K562 (cell line): ENCODE results near the gene CELSR2. TPM values are rescaled to one million over a fixed set of nuclear protein-coding genes. Genes with fewer than 3 reads are reported as not detected.

Experiments
- ATAC-seq: fragments of 200-7000 bp; cut with Tn5 transposase; 3 replicates; pipeline ENCODE4 v1.9.1; 2020; ENCODE audit warnings: moderate library complexity
- BruUV-seq: library from RNA; stranded (reverse); fragments of 400-500 nt; replicated peaks from 2 replicates; lab custom pipeline; 2021; lab: Mats Ljungman, UMichigan
- CTCF ChIA-PET: fragments of 300-600 bp; formaldehyde crosslinking; extraction: SDS; loops from one replicate; lab custom pipeline; 2021; ENCODE audit warnings: low intra/inter-chr PET ratio; lab: Yijun Ruan, JAX
- POLR2A ChIA-PET: fragments of 300-600, 350-650 bp; sonication (Branson Sonifier 250); formaldehyde crosslinking; extraction: SDS; loops from one replicate; lab custom pipeline; 2021; ENCODE audit warnings: antibody characterized with exemption, inconsistent platforms; lab: Yijun Ruan, JAX
- DNase-seq, 4 experiments: peaks; one replicate each; pipeline versions ENCODE4 v3.0.0 to v3.0.0-alpha.2; 2011 to 2018; ENCODE audit warnings: low spot score in 3 of 4, mixed read lengths in 3 of 4; ENCODE audit errors: extremely low read depth in 1 of 4
- FAIRE-seq: peaks from 2 replicates; lab custom pipeline; 2011; peaks lifted over from hg19 to GRCh38; lab: Jason Lieb, UNC
- H2AFZ ChIP-seq: 2 replicates; pipeline ENCODE4 v1.6.0; 2011; ENCODE audit warnings: low read depth, low read length, control low read depth, inconsistent platforms
- H3K27ac ChIP-seq: fragments of 200-600 bp; 3 replicates; pipeline ENCODE4 v1.8.0; 2011; ENCODE audit warnings: low read depth, mild to moderate bottlenecking, control low read depth, inconsistent platforms, low read length, moderate library complexity, mixed read lengths; ENCODE audit errors: extremely low read depth
- H3K27me3 ChIP-seq, 2 experiments: fragments of 300-600 bp in 1 of 2; 2 replicates in 1 of 2; 3 replicates in 1 of 2; pipeline versions ENCODE4 v1.6.0 to v1.8.0; 2011; ENCODE audit warnings: inconsistent platforms in 2 of 2, low read length in 2 of 2, mild to moderate bottlenecking in 1 of 2, mixed read lengths in 1 of 2, moderate library complexity in 1 of 2; ENCODE audit not compliant: control insufficient read depth in 2 of 2, insufficient read depth in 2 of 2
- H3K36me3 ChIP-seq: fragments of 300-600 bp; 3 replicates; pipeline ENCODE4 v1.8.0; 2011; ENCODE audit warnings: mild to moderate bottlenecking, low read length, inconsistent platforms; ENCODE audit not compliant: control insufficient read depth, insufficient read depth
- H3K4me1 ChIP-seq, 2 experiments: fragments of 200-600 bp in 1 of 2; replicated peaks in 1 of 2; 2 replicates in 1 of 2; 3 replicates in 1 of 2; pipeline versions ENCODE4 v1.5.1 to v1.8.0; 2011; ENCODE audit warnings: inconsistent platforms in 2 of 2, low read length in 2 of 2, mild to moderate bottlenecking in 1 of 2, mixed read lengths in 1 of 2, moderate library complexity in 1 of 2; ENCODE audit not compliant: control insufficient read depth in 2 of 2, insufficient read depth in 2 of 2
- H3K4me2 ChIP-seq: 2 replicates; pipeline ENCODE4 v1.6.1; 2011; ENCODE audit warnings: low read length, control low read depth, inconsistent platforms, mixed read lengths; ENCODE audit not compliant: insufficient read depth
- H3K4me3 ChIP-seq: fragments of 200-600 bp; sonication (generic), shearing (Covaris generic); 2 replicates; pipeline ENCODE4 v1.5.1; 2016; ENCODE audit warnings: control low read depth, inconsistent platforms
- H3K79me2 ChIP-seq: fragments of 200-600 bp; 3 replicates; pipeline ENCODE4 v1.8.0; 2011; ENCODE audit warnings: low read length, inconsistent platforms; ENCODE audit not compliant: control insufficient read depth, insufficient read depth
- H3K9ac ChIP-seq, 2 experiments: 2 replicates each; pipeline versions ENCODE4 v1.6.0 to v1.6.1; 2011; ENCODE audit warnings: low read depth in 2 of 2, low read length in 2 of 2, control low read depth in 1 of 2, inconsistent platforms in 1 of 2, mild to moderate bottlenecking in 1 of 2, mixed read lengths in 1 of 2; ENCODE audit not compliant: insufficient read depth in 1 of 2
- H3K9me1 ChIP-seq: one replicate; pipeline ENCODE4 v1.6.0; 2011; ENCODE audit warnings: inconsistent platforms, mild to moderate bottlenecking, low read length, moderate library complexity; ENCODE audit not compliant: control insufficient read depth, insufficient read depth
- H3K9me3 ChIP-seq: replicated peaks from 2 replicates; pipeline ENCODE4 v1.5.1; 2011; ENCODE audit warnings: low read depth, low read length, inconsistent platforms; ENCODE audit not compliant: control insufficient read depth, insufficient read depth
- H4K20me1 ChIP-seq: replicated peaks from 2 replicates; pipeline ENCODE4 v1.6.1; 2011; ENCODE audit warnings: low read length, inconsistent platforms, mixed read lengths; ENCODE audit not compliant: control insufficient read depth, insufficient read depth
- CXXC5 ChIP-seq: fragments of 250-450 bp; sonication (Bioruptor Pico); IDR thresholded peaks from 2 replicates; pipeline ENCODE4 v1.8.0; 2022; ENCODE audit warnings: inconsistent platforms, mild to moderate bottlenecking, moderate library complexity
- DMBX1 ChIP-seq: fragments of 250-450 bp; sonication (Bioruptor Pico); IDR thresholded peaks from 2 replicates; pipeline ENCODE4 v1.8.0; 2022; ENCODE audit warnings: inconsistent platforms, mild to moderate bottlenecking, moderate library complexity, borderline replicate concordance
- MTA3 ChIP-seq: fragments of 450-650 bp; formaldehyde crosslinking; IDR thresholded peaks from 2 replicates; pipeline ENCODE4 v1.6.1; 2017; ENCODE audit warnings: mild to moderate bottlenecking, borderline replicate concordance
- PHF21A ChIP-seq: fragments of 450-650 bp; IDR thresholded peaks from 2 replicates; pipeline ENCODE4 v1.6.1; 2017; ENCODE audit warnings: low read depth, borderline replicate concordance
- REST ChIP-seq, 2 experiments: fragments of 450-650 bp; formaldehyde crosslinking in 1 of 2; IDR thresholded peaks; 2 replicates each; pipeline versions ENCODE4 v1.4.0 to v1.6.1; 2014 to 2020; ENCODE audit warnings: mild to moderate bottlenecking in 2 of 2, borderline replicate concordance in 1 of 2, low read depth in 1 of 2
- TFAP4 ChIP-seq: sonication (generic); formaldehyde crosslinking; IDR thresholded peaks from 2 replicates; pipeline ENCODE4 v1.8.0; 2022; ENCODE audit warnings: missing genetic modification reagents, mild to moderate bottlenecking, moderate library complexity, borderline replicate concordance
- ZNF3 ChIP-seq: fragments of 250-450 bp; sonication (Bioruptor Pico); IDR thresholded peaks from 2 replicates; pipeline ENCODE4 v1.5.0; 2021; ENCODE audit warnings: mild to moderate bottlenecking, moderate library complexity
- WGBS: fragments of 100-300 bp; shearing (Covaris generic); methylation state at CpG from one replicate; pipeline ENCODE4 v1.1.6; 2016; ENCODE audit warnings: low coverage, mixed read lengths; ENCODE audit not compliant: insufficient coverage; ENCODE audit errors: missing lambda C conversion rate; 5-methylcytosine and 5-hydroxymethylcytosine counted together
- in situ Hi-C: fragments of 300-500 bp; cut with MboI; formaldehyde crosslinking; loops from 4 replicates; pipeline ENCODE4 v1.15.0; 2018; ENCODE audit warnings: inconsistent platforms, mixed read lengths
- intact Hi-C: fragments of 100-400 bp; cut with micrococcal nuclease; formaldehyde crosslinking; loops from 2 replicates; pipeline ENCODE4 v1.14.2; 2022
- polyA plus RNA-seq, 8 experiments: library from polyadenylated mRNA; depleted of rRNA in 4 of 8; stranded (reverse) in 5 of 8; unstranded in 3 of 8; fragments of >200 nt; fragmentation: Nextera tagmentation in 2 of 8; fragmentation: Illumina TruSeq in 1 of 8; extraction: Ambion mirVana in 2 of 8; extraction: Trizol in 1 of 8; gene quantifications; 2 replicates each; pipeline versions ENCODE4 v1.2.1 to v1.2.3, GENCODE V29; 2011 to 2014; ENCODE audit warnings: inconsistent platforms in 1 of 8, missing spikeins in 1 of 8
- total RNA-seq, 7 experiments: library from RNA; depleted of rRNA in 6 of 7; stranded (reverse); fragments of >200 nt in 6 of 7; fragmentation: Illumina TruSeq in 2 of 7; extraction: Trizol in 2 of 7; gene quantifications; 2 replicates each; pipeline versions ENCODE4 v1.2.1 to v1.2.3, GENCODE V29; 2011 to 2021; ENCODE audit warnings: low replicate concordance in 1 of 7

Gene CELSR2
- total and polyA plus RNA-seq, 9 of the 15 experiments (the other 6 are each of a cell fraction or from before 2014, with no cell fraction given), result 0.31 to 21.9 (median 4.2) TPM

GRCh38 chr1:109254621-109255096 is 5.3 kb downstream of the CELSR2 start:
- WGBS, result 40% methylated on average over 6 of the region's 7 CpGs
- in situ Hi-C loops, result no loop called here
- no TSS peak for BruUV-seq
- peak; percentile 88 to 90 (median 90) for DNase-seq
- Histone ChIP-seq H4K20me1 (no peaks in the 10 kb centered on the region), H2AFZ (peak overlapping the region; percentile 69), H3K27ac (peak overlapping the region; percentile 89), H3K4me1 (peaks cover 37 to 75% of the 10 kb centered on the region in 2 experiments), H3K9me3 (no peaks in the 10 kb centered on the region), H3K9ac (peak overlapping the region; percentile 81 to 89), H3K27me3 (no peaks in the 10 kb centered on the region), H3K4me2 (peak overlapping the region; percentile 83), H3K4me3 (peak overlapping the region; percentile 18; the same call in 1 of the 2 replicates), H3K36me3 (peaks cover 14% of the 10 kb centered on the region; the same call in 2 of the 3 replicates), H3K9me1 (peaks cover 4% of the 10 kb centered on the region), H3K79me2 (peaks cover 36% of the 10 kb centered on the region)
- no peak for FAIRE-seq
- POLR2A ChIA-PET, result interaction anchor here (0.6 to 4.8 kb wide), 16 partner anchors 8 to 644 kb away, joined by 3 to 36 read pairs (median 4); partner anchors contain the start of genes PSRC1 and SORT1
- intact Hi-C loops, result loop anchor here (2.0 kb wide), 1 partner anchor 54 kb away; no protein-coding TSS in a partner anchor
- CTCF ChIA-PET, result no interaction called here
- ATAC-seq, result peak; percentile 82
- peak; percentile 58 for TF ChIP-seq REST (IDR thresholded peaks at IDR 0.05; ENCODE audit: borderline replicate concordance)
- peak; percentile 59; the same call in 1 of the 2 replicates for TF ChIP-seq REST (CRISPR knock-in tag; IDR thresholded peaks at IDR 0.05; ENCODE audit: low read depth)
- no peak for TF ChIP-seq PHF21A
- no peak for TF ChIP-seq ZNF3 (CRISPR knock-in tag)
- peak; percentile 17 for TF ChIP-seq CXXC5 (CRISPR knock-in tag)
- TF ChIP-seq MTA3, result peak; percentile 65; the same call in 1 of the 2 replicates
- TF ChIP-seq TFAP4, result peak; percentile 68; the same call in 1 of the 2 replicates
- 0 out of 2 replicates have a peak, but pooled peaks have one; percentile 53 for TF ChIP-seq DMBX1
